Cardiac fibroblast (primary cell): Measurements from ENCODE around the gene FSTL4.

Experiments
- DNase-seq, 2 donors: peaks; one replicate each; pipeline versions ENCODE4 v3.0.0 to v3.0.0-alpha.2; 2010; ENCODE audit warnings: low read depth in 2 of 2
- H3K4me3 ChIP-seq, 2 donors: replicated peaks in 1 of 2; 1 replicate in 1 of 2; 2 replicates in 1 of 2; pipeline ENCODE4 v1.5.1; 2011; ENCODE audit warnings: low read depth in 2 of 2, low read length in 2 of 2, mild to moderate bottlenecking in 2 of 2, moderate library complexity in 1 of 2
- TF ChIP-seq, protein P1 (sequence below): IDR thresholded peaks from one replicate; pipeline ENCODE4 v1.5.1; 2011; ENCODE audit warnings: low read depth, mild to moderate bottlenecking, low read length, inconsistent platforms

The FSTL4 gene

DNA sequence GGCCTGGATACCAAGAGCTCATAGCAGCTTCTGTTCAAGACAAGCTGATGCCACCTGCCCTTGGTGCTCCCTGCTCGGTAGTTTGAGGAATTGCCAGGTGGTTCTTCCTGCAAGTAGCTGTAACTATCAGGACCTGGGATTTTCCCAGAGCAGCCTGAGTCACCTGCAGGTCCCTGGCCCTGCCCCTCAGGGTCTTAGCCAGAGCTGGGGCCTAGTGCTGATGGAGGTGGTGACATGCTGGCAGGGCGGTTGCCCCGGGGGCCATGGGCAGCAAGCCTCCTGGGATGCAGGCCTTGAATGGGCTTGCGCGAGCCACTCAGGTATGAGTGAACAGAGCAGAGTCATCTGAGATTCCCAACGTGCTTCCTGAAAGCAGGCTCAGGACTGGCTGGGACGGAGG lies 298.3 kb downstream of the FSTL4 start:
- TF ChIP-seq, protein P1, sequence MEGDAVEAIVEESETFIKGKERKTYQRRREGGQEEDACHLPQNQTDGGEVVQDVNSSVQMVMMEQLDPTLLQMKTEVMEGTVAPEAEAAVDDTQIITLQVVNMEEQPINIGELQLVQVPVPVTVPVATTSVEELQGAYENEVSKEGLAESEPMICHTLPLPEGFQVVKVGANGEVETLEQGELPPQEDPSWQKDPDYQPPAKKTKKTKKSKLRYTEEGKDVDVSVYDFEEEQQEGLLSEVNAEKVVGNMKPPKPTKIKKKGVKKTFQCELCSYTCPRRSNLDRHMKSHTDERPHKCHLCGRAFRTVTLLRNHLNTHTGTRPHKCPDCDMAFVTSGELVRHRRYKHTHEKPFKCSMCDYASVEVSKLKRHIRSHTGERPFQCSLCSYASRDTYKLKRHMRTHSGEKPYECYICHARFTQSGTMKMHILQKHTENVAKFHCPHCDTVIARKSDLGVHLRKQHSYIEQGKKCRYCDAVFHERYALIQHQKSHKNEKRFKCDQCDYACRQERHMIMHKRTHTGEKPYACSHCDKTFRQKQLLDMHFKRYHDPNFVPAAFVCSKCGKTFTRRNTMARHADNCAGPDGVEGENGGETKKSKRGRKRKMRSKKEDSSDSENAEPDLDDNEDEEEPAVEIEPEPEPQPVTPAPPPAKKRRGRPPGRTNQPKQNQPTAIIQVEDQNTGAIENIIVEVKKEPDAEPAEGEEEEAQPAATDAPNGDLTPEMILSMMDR, result no peak
- DNase-seq, result no peak
- no peak overlapping the region for H3K4me3 ChIP-seq

DNA sequence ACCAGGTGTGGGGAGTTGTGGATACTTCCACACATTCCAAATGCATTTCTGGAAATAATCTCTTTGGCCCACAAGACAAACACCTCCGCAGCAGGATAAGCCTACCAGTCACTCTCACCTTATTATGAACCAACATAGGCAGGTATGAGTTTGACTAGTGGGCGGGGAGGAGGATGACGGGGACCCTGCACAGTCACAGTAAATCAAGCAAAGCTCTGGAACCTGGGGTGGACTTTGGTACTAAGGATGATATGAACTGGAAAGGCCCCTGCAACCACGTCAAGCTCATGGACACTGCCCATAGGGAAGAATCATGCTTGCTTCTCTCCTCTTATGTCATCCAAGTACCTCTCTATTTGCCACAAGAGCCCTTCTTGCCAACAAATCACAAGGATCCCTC lies 301.2 kb downstream of the FSTL4 start:
- DNase-seq, result no peak
- H3K4me3 ChIP-seq, result no peak overlapping the region
- TF ChIP-seq, protein P1, result no peak

DNA sequence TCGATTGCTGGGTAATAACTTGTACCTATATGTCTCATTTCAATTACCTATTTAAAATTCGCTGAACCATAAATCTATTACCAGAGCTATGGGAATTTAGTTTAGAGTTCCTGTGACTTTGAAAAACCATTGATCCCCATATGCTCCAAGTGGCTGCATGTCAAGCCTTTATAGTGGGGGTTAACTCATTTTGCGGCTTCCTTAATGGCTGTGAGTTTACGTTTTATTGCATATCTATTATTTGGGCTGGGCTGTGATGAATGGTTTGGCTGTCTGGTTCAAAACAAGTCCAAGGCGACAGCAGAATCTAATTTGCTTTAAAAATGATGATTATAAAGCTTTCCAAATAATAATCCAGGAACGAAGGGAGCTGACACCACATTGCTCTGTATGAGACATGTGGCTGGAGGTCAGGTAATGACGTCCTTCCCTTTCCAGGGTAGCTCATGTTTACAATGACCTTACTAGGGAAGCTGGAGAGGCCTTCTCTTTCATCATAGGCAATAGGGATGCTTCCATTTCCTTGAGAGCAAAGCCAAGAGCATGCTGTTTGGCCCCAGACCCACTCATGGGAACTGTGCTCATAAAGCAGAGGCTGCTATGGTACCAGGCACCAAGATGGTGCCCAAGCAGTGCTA lies 302.2 kb downstream of the FSTL4 start:
- no peak for DNase-seq
- TF ChIP-seq, protein P1, result no peak
- no peak overlapping the region for H3K4me3 ChIP-seq

DNA sequence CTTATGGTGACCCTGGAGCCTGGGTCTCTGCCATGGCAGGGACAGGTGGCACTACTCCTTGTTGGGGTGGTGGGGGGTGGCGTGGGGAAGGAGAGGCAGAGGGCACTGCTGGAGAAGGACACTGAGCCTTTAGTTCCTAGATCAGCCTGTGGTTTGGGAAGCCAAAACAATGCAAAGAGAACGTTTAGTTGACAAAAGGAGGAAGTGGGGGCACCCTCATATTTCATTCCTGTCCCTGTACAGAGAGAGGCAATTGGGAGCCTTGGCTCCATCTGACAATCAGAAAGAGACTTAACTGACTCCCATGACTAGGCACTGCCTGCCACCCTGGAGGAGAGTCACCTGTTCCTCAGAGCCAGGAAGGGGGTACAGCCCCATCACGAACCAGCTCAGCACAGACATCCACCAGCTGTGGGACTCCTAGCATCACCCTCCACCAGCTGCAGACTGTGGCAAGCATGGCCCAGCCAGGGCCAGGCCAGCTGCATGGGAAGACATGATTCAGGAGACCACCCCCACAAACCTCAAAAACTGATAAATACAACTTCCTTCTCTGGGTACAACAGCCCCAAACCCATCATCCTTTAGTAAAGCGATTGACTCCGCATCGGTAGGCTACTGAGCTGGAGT lies 303.1 kb downstream of the FSTL4 start:
- DNase-seq, result no peak
- no peak overlapping the region for H3K4me3 ChIP-seq
- TF ChIP-seq, protein P1, result no peak

- H3K4me3 ChIP-seq, result no peak overlapping the region
- TF ChIP-seq, protein P1, result no peak
- DNase-seq, result no peak
These were observed 305.1 kb downstream of the FSTL4 start for GRCh38 chr5:133307275-133307674.

DNA sequence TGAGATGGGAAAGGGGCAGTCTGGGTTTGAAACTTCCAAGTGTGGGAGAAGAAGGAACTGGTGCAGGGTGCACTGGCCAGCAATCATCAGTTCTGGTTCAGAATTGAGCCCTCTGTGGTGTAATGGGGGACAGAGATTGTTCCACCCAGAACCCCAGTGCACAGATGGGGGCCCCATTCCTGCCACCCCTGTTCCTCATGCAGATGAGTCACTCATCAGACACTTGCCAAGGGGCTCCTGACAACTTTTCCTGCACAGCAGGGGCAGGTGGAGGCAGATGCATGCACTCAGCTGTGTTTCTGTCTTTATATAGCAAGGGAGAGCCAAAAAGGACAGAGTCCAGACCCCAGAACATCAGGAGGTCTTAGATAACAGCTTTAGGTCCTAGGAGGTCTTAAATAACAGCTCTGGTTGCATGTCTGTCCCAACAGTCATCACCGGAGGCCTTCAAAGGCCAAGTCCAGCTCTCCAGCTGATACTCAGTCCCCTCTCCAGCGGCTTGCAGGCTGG lies 307.6 kb downstream of the FSTL4 start:
- no peak for DNase-seq
- H3K4me3 ChIP-seq, result no peak overlapping the region
- TF ChIP-seq, protein P1, result no peak

DNA sequence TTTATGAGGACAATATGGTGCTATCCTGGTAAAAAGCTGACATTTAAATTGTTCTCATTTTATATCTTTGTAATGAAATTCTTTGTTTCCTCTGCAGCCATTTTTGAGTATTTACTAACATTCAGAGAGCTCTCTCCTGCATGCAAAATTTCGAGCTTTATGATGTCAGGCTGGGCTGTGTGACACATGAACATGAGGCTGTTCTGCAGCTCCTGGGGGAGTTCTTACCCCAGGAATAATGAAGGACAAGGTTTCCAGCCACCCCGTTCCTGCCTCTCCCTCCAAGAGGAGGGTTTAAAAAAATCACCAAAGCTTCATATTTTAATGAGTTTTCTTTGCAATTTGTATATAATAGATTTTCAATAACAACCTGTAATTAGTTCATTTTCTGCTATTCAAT lies 308.2 kb downstream of the FSTL4 start:
- H3K4me3 ChIP-seq, result no peak overlapping the region
- DNase-seq, result no peak
- TF ChIP-seq, protein P1, result no peak
